ENCODE measurements around the gene HOXC13.

Gene HOXC13

DNA sequence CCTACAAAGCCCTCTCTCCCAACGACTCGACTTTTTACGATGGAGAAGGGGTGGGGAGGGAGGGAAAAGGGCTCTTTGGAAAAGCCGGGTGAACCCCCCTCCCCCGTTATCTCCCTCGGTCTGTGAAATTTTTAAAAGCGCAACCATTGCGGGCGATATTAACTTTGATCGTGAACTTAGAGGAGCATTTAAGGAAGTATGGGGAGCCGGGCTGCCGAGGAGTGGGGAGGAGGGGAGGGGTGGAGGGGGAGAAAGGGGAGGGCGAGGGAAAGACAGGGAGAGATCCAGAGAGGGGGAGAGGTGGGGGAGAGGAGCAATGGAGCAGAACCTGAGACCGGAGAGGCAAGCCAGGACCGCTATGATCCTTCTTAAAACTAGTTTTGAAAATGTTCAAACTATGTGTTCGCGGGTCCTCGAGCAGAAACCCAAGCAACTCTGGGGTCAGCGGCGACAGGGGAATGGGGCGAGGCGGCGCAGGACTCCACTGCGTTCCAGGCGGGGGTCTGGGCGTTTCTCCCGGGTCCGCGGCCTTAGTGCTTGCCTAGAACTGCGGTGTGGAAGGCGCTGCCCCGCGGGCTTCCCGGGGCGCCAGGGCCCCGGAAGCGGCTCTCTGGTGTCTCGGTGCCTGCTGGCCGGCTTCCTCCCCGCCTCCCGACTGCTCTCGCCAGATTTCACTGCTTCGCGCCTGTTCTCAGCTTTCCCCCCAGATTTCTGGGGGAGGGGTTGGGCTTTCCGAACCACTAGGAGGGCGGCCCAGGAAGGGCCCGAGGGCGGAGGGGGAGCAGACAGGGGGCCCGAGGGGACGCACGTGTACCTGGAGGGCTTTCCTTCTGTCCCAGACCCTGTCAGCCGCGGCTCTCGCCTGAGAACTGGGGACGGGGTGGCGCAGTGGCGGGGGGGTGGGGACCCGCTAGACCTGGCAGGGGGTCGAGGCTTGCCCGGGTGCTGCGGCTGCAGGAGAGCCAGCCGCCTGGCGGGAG, 35.7 kb downstream of the HOXC13 start, which contains the start of gene HOTAIR (continued):
- no peak for TF ChIP-seq ZNF549 (tag by site-specific recombination; IDR thresholded peaks at IDR 0.05)
- no peak for TF ChIP-seq ZNF645 (tag by site-specific recombination; IDR thresholded peaks at IDR 0.05)
- 0 out of 2 replicates have a peak, but pooled peaks have one; percentile 52 for TF ChIP-seq ZNF24 (tag by site-specific recombination; IDR thresholded peaks at IDR 0.05)
- TF ChIP-seq, protein P1, sequence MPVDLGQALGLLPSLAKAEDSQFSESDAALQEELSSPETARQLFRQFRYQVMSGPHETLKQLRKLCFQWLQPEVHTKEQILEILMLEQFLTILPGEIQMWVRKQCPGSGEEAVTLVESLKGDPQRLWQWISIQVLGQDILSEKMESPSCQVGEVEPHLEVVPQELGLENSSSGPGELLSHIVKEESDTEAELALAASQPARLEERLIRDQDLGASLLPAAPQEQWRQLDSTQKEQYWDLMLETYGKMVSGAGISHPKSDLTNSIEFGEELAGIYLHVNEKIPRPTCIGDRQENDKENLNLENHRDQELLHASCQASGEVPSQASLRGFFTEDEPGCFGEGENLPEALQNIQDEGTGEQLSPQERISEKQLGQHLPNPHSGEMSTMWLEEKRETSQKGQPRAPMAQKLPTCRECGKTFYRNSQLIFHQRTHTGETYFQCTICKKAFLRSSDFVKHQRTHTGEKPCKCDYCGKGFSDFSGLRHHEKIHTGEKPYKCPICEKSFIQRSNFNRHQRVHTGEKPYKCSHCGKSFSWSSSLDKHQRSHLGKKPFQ (tag by site-specific recombination; IDR thresholded peaks at IDR 0.05), result no peak
- peak; percentile 72 for TF ChIP-seq ZXDB (tag by site-specific recombination; IDR thresholded peaks at IDR 0.05)
- TF ChIP-seq ZNF830 (tag by site-specific recombination; IDR thresholded peaks at IDR 0.05; ENCODE audit: low read depth), result no peak
- TF ChIP-seq ZNF701 (tag by site-specific recombination; IDR thresholded peaks at IDR 0.05), result no peak
- no peak for TF ChIP-seq ZNF510 (tag by site-specific recombination; IDR thresholded peaks at IDR 0.05; ENCODE audit: insufficient replicate concordance)
- 0 out of 2 replicates have a peak, but pooled peaks have one; percentile 51 for TF ChIP-seq ZBTB17 (tag by site-specific recombination; IDR thresholded peaks at IDR 0.05)
- no peak for TF ChIP-seq MYNN (tag by site-specific recombination; IDR thresholded peaks at IDR 0.05; ENCODE audit: borderline replicate concordance)
- TF ChIP-seq, protein P2, sequence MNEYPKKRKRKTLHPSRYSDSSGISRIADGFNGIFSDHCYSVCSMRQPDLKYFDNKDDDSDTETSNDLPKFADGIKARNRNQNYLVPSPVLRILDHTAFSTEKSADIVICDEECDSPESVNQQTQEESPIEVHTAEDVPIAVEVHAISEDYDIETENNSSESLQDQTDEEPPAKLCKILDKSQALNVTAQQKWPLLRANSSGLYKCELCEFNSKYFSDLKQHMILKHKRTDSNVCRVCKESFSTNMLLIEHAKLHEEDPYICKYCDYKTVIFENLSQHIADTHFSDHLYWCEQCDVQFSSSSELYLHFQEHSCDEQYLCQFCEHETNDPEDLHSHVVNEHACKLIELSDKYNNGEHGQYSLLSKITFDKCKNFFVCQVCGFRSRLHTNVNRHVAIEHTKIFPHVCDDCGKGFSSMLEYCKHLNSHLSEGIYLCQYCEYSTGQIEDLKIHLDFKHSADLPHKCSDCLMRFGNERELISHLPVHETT (tag by site-specific recombination; IDR thresholded peaks at IDR 0.05), result 0 out of 2 replicates have a peak, but pooled peaks have one; percentile 41
- peak; percentile 94 for TF ChIP-seq ZBTB20 (tag by site-specific recombination; IDR thresholded peaks at IDR 0.05)
- TF ChIP-seq ATF2 (tag by site-specific recombination; IDR thresholded peaks at IDR 0.05; ENCODE audit: low read depth), result no peak
- no peak for TF ChIP-seq HOXD13 (CRISPR knock-in tag; IDR thresholded peaks at IDR 0.05; ENCODE audit: borderline replicate concordance)
- no peak for TF ChIP-seq ZBTB48 (tag by site-specific recombination; IDR thresholded peaks at IDR 0.05)
- no peak for TF ChIP-seq ZNF544 (tag by site-specific recombination; IDR thresholded peaks at IDR 0.05)
- TF ChIP-seq ZNF140 (tag by site-specific recombination; IDR thresholded peaks at IDR 0.05), result no peak
- no peak for TF ChIP-seq ZNF350 (tag by site-specific recombination; IDR thresholded peaks at IDR 0.05)
- TF ChIP-seq ZSCAN5A (tag by site-specific recombination; IDR thresholded peaks at IDR 0.05), result no peak
- peak; percentile 26; the same call in 1 of the 2 replicates for TF ChIP-seq ZNF324 (tag by site-specific recombination; IDR thresholded peaks at IDR 0.05)
- no peak for TF ChIP-seq ZNF169 (tag by site-specific recombination; IDR thresholded peaks at IDR 0.05)
- TF ChIP-seq ZNF707 (tag by site-specific recombination; IDR thresholded peaks at IDR 0.05), result no peak
- no peak for TF ChIP-seq ZNF692 (tag by site-specific recombination; IDR thresholded peaks at IDR 0.05)
- TF ChIP-seq ZNF76 (tag by site-specific recombination; IDR thresholded peaks at IDR 0.05; ENCODE audit: borderline replicate concordance, low read depth), result no peak; the same call in 1 of the 2 replicates
- no peak for TF ChIP-seq ZNF354C (tag by site-specific recombination; IDR thresholded peaks at IDR 0.05; ENCODE audit: borderline replicate concordance, low read depth)
- no peak; the same call in 1 of the 2 replicates for TF ChIP-seq WT1 (tag by site-specific recombination; IDR thresholded peaks at IDR 0.05)
- no peak for TF ChIP-seq ZSCAN23 (tag by site-specific recombination; IDR thresholded peaks at IDR 0.05)
- peak; percentile 78 for TF ChIP-seq ZSCAN30 (tag by site-specific recombination; IDR thresholded peaks at IDR 0.05)
- TF ChIP-seq ZNF747 (tag by site-specific recombination; IDR thresholded peaks at IDR 0.05), result no peak

All from HEK293 (cell line).